Stimulated activated CD8-positive, alpha-beta memory T cell treated with anti-CD3 and anti-CD28 coated beads, Interleukin-15, amount 100 ng/mL, for 48 hours (primary cell): ENCODE data around the gene MYBPH.

Experiments
- DNase-seq, 2 donors: peaks; one replicate each; pipeline ENCODE4 v3.0.0-alpha.2; 2020; ENCODE audit warnings: low read depth in 2 of 2

Gene MYBPH

GRCh38 chr1:203166192-203166940, 9.3 kb downstream of the MYBPH start:
- DNase-seq = no peak

- DNase-seq = no peak
Measured at GRCh38 chr1:203165800-203166161, 9.8 kb downstream of the MYBPH start.

DNA sequence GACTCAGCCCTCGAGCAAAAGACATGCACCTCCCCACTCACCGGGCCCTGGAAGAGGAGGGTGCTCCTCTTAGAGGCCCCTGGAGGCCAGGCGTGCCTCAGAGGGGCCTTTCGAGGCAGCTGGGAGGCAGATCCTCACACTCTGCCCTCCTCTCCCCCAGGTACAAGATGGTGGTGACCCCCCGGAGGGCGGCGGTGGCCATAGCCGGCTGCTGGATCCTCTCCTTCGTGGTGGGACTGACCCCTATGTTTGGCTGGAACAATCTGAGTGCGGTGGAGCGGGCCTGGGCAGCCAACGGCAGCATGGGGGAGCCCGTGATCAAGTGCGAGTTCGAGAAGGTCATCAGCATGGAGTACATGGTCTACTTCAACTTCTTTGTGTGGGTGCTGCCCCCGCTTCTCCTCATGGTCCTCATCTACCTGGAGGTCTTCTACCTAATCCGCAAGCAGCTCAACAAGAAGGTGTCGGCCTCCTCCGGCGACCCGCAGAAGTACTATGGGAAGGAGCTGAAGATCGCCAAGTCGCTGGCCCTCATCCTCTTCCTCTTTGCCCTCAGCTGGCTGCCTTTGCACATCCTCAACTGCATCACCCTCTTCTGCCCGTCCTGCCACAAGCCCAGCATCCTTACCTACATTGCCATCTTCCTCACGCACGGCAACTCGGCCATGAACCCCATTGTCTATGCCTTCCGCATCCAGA, 10.4 kb downstream of the MYBPH start:
- DNase-seq = no peak

DNA sequence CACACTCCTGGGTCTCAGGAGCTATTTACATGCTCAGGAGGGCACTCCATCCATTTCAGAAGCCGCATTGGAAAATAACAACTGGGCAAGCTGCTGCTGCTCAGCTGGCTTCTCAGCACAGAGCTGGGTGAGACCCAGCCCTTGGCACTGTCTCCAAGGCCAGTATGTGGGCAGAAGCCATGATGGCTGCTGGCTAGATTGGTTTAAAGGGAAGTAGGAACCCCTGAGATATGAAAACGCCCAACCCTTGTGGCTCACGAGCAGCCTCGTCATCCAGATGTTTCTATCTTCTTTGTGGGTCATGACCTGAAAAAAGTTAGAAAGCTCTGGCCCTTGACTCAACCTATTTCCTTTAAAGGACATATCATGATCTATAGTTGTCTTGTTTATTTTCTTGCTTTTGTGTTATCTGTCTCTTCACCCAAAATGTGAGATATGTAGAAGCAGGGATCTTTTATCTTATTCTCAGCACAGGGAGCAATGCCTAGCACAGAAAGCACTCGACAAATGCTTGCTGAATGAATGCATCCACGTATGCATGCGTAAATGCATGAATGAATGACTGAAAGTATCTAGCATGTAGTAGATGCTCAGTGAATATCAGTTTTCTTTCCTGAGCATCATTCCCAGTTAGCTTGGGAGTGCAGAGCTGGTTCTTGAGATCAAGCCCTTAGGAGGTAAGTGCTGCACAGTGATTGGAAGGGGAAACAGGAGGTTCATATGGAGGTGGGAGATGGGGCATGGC, 11.6 kb downstream of the MYBPH start:
- no peak for DNase-seq

DNA sequence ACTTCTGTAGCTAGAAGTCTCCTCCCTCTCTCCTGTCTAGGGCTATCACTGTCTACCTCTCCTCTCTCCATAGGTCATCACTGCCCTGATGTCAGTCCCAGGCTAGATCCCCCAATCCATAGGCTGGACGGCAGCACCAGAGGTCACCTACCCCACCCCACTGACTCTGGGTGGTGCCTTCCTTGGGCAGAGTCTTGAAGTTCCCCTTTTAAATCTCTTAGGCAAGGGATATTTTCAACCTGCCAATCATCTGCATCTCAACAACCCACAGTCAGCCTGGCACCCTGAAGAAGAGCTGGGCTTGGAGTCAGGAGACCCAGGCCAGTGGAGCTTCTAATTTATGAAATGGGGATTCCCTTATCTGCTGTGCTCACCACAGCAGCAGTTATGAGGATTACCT, 13.2 kb downstream of the MYBPH start:
- no peak for DNase-seq

GRCh38 chr1:203161703-203162102, 13.9 kb downstream of the MYBPH start:
- no peak for DNase-seq

- DNase-seq = no peak
Measured at GRCh38 chr1:203161175-203161574, 14.5 kb downstream of the MYBPH start.

GRCh38 chr1:203159844-203160243, 15.8 kb downstream of the MYBPH start:
- DNase-seq = no peak

GRCh38 chr1:203158960-203159665, 16.5 kb downstream of the MYBPH start:
- DNase-seq = no peak

- DNase-seq = no peak
Measured at GRCh38 chr1:203158423-203158822, 17.2 kb downstream of the MYBPH start.

DNA sequence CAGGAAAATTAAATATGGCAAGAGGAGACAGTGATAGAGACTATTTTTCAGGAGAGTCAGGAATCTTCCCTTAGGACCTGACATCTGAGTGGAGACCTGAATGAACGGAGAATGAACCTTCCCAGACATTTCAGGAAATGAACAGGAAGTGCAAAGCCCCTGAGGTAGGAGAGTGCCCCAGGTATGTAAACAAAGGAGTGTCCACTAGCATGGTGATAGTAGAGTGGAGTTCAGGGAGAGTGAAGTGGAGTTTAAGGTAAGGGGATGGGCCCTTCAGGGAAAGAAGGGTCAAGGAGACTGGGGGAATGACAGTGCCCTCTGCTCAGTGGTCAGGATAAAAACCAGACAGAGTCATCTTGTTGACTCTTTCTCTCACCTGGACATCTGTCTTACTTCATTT, 19.3 kb downstream of the MYBPH start:
- no peak for DNase-seq

DNA sequence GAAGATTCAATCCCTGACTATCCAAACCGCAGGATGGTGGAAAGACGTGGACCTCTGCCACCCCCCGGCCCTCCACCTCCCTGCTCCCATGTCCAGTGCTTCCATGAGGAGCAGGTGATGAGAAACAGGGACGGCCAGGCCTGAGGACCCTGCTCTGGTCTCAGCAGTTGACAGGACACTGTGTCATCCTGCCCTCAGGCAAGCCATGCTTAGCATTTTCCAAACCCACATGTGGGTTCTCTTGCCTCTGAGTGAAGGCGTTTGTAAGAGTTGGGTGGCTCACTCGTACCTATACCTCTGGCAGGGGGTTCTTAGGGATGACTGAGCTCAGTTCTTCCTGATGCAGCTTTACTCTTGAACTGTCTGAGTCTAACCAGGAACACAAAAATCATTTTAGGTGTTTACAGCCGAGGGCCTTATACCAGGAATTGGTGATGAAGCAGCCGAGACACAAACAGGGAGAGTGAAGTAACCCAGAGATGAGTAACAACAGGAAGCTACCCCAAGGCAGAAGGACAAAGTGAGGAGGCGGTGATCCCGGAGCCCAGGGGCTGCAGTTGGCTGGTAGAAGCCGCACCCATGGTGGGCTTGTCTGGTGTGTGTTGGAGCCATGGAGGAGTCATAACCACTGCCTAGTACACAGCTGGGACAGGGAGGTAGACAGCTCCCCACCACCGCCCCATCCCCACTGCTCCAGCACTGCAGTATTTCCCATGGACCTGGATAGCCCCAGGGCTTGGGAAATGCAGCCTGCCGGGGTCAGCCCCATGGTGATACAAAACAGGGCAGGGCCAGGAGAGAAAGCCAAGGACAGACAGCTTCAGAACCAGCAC, 21.4 kb downstream of the MYBPH start:
- DNase-seq = no peak

GRCh38 chr1:203153051-203153988, 22.3 kb downstream of the MYBPH start:
- DNase-seq = no peak

DNA sequence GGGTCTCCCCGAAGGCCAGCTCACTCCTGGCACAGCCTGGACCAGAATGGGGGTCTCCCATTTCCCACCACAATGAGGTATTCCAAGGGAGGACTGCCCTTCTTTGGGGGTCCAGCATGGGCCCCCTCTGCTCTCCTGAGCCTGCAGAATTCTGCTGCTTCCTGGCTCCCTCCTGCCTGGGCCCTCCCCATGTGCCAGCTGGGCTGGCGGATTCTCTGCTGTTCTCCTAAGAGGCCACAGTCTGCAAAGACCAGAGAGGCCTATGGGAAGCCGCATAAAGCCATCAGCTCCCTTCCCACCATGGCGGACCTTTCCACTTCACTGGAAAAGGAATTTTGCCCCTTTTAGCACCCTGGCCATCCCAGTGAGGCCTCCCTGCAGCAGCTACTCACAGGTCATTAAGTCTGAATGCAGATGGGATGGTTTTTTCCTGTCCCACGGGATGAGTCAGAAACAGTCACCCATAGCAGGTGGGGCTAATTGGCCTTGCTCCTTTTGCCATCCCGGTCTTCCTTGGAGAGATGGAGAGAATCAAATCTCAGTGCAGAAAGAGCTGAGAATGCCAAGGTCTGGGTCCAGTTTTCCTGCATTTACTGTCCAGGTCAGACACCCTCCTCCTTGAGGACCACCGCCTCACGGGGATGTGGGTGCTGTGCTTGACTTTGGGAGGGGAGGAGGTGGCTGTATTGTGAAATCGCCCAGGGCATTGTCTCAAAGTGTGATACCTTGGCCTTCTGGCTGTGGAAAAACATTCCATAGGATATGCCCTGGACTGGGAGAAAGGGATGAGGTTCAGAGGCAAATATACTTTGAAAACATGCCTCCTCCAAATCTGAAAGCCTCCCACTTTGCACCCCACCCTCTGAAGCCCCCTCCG, 23.2 kb downstream of the MYBPH start:
- DNase-seq = no peak

DNA sequence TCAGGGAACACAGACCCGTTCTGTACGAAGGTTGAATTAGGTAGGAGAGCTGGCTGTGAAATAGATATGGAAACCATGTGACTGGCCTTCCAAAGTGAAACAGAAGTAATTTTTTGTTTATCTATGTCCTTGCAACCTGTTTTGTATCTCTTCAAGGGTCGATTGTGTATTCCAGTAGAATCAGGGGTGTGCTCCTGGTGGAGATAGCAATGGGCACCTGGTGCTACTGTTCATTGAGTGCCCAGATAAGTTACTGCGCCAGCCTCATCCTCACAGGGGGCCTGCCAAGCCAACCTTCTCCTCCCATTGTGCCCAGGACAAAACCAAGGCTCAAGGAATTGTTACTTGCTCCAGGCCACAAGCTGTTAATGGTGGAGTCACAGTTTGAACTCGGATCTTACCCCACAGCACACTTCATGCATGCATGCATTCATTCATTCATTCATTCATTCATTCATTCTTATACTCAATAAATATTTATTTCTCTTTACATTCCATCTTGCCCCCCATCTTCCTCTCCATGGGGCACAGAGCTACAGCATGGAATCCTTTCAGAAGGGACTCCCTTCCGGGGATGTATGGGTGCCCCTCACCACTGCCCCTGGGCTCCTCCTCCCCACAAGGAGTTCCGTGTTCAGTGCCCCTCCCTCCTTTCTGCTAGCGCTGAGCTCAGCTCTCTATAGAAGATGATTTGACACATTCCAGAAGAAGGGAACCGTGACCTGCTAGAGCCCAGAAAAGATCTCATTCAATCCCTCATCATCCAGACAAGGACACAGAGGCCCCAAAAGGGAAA, 24.1 kb downstream of the MYBPH start:
- DNase-seq = no peak

DNA sequence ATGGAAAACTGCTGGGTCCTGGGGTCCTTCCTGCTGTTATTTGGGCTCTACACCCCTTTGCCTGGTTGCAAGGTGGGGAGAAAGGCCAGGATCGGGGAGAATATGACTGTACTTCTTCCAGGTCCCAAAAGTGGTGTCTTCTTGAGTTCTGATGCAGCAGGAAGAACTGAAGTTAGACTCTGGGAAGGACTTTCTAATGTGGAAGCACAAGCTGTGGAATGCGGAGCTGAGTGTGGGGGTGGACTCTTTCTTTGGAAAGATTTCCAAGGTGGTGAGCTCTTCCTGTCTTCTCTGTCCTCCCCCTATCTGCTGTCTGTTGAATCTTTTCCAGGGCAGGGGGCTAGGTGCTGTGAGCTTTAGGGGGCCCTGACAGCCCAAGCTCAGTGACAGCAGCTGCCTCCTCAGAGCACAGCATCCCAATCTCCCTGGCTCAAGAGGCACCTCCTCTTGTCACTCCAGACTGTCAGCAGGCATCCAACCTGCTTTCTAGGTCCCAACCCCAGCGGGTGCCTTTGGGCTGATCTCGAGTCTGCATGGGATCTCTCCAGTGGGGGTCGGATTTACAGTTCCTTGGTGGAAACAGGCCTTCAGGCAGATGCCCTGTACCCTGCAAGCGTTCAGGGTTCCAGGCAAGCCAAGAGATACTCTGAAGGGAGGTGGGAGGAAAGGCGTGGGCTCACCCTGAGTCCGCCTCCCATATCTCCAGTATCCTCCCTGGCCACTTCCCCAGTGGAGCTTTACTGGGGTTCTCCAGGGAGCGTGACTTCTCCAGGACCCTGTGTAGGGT, 24.9 kb downstream of the MYBPH start:
- no peak for DNase-seq

DNA sequence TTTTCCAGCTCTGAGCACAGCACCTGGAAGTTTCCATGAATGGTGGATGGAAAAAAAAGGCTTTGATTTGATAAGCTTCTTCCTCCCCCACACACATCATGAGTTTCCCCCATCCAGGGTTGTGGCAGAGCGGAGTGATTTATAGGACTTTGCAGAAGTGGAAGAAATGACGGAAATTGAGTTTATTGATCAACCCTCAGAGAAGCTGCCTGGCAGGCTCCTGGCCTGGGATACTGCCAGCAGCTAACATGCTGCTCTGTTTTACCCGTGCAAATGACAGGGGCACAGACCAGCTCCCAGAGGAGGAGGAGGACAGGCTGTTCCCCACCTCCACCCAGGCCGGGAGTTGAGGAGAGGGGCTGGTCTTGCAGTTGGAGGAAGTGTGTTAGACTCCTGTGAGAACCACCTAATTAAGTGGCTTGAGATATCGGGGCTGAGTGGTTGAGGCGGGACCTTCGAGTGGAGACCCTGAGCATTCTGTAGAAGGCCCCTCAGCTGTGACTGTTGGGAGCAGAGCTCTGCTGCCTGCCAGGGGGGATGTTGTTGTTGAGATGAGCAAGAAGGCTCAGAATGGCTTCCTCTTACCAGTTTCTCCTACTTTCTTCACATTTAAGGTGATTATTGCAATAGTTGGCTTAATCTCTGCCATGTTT, 26.3 kb downstream of the MYBPH start:
- no peak for DNase-seq
